Heart left ventricle (tissue), 16 donors: ENCODE data around the gene TUBA4B. TPM values are rescaled to one million over a fixed set of nuclear protein-coding genes. Genes with fewer than 3 reads are reported as not detected.
"Not testable (repeated sequence)": the region's sequence is repeated elsewhere in the genome, so short reads cannot be mapped to it uniquely, and the experiment has no call there.

ENCODE experiments used
- ATAC-seq, 4 donors: fragments of 200-7000 bp; cut with Tn5 transposase; one replicate each; pipeline ENCODE4 v1.9.1; 2020 to 2022; ENCODE audit warnings: moderate library complexity in 4 of 4, mild to moderate bottlenecking in 3 of 4, moderate number of reproducible peaks in 1 of 4
- DNase-seq, 5 donors: peaks; one replicate each; pipeline ENCODE4 v3.0.0-alpha.2; 2020
- H3K27ac ChIP-seq, 12 donors: fragments of 200-600 bp; sonication (generic) in 4 of 12; one replicate each; pipeline versions ENCODE4 v1.5.0 to v1.8.0; 2016 to 2022; ENCODE audit warnings: mild to moderate bottlenecking in 2 of 12
- H3K27me3 ChIP-seq, 9 donors: fragments of 200-600 bp; sonication (generic) in 2 of 9; one replicate each; pipeline versions ENCODE4 v1.5.1 to v1.8.0; 2016 to 2022; ENCODE audit warnings: mild to moderate bottlenecking in 3 of 9
- H3K36me3 ChIP-seq, 9 donors: fragments of 200-600 bp; sonication (generic) in 2 of 9; one replicate each; pipeline versions ENCODE4 v1.5.0 to v1.8.0; 2018 to 2022; ENCODE audit warnings: mild to moderate bottlenecking in 2 of 9
- H3K4me1 ChIP-seq, 12 donors: fragments of 200-600 bp; sonication (generic) in 4 of 12; one replicate each; pipeline versions ENCODE4 v1.5.0 to v1.8.0; 2016 to 2022; ENCODE audit warnings: mild to moderate bottlenecking in 3 of 12
- H3K4me3 ChIP-seq, 12 donors: fragments of 200-600 bp; sonication (generic) in 4 of 12; one replicate each; pipeline versions ENCODE4 v1.5.0 to v1.8.0; 2017 to 2022; ENCODE audit warnings: mild to moderate bottlenecking in 9 of 12, moderate library complexity in 4 of 12
- H3K9me3 ChIP-seq, 12 donors: fragments of 200-600 bp; sonication (generic) in 4 of 12; one replicate each; pipeline versions ENCODE4 v1.5.0 to v1.8.0; 2016 to 2022; ENCODE audit warnings: mild to moderate bottlenecking in 1 of 12
- POLR2A ChIP-seq, 2 donors: fragments of 450-650 bp; IDR thresholded peaks; one replicate each; pipeline ENCODE4 v1.6.1; 2017; ENCODE audit warnings: antibody characterized with exemption in 2 of 2, mild to moderate bottlenecking in 2 of 2, moderate library complexity in 2 of 2
- WGBS, 4 donors: extraction: QIAGEN DNeasy Blood & Tissue Kit in 2 of 4; methylation state at CpG; one replicate each; pipeline versions ENCODE4 v1.1.5 to v1.1.7; 2013 to 2018; 5-methylcytosine and 5-hydroxymethylcytosine counted together
- intact Hi-C, 10 donors: fragments of 100-400 bp; cut with DNase I; formaldehyde crosslinking; loops; one replicate each; pipeline versions ENCODE4 v1.11.1 to v1.14.2; 2022
- microRNA counts, 2 donors: library from miRNA; unstranded; fragments of <30 nt; microRNA quantifications; one replicate each; lab custom pipeline; 2016
- microRNA-seq, 4 donors: library from miRNA; unstranded; fragments of <30 nt; microRNA quantifications; one replicate each; pipeline versions ENCODE4 to v1.2.0, GENCODE V29; 2017 to 2020
- polyA plus RNA-seq, 2 donors: library from polyadenylated mRNA; stranded (reverse); fragments of 200-250 nt; gene quantifications; one replicate each; pipeline ENCODE4 v1.2.3, GENCODE V29; 2013
- total RNA-seq, 9 donors: library from RNA; depleted of rRNA in 2 of 9; stranded (reverse); fragments of >200 nt in 2 of 9; fragmentation: NEBNext Ultra II Directional in 3 of 9; extraction: Animal tissue kit (Norgen Biotek cat#: 25700) in 3 of 9; gene quantifications; one replicate each; pipeline versions ENCODE4 v1.1.0 to v1.2.4, GENCODE V29; 2016 to 2023
- TF ChIP-seq, protein P1 (sequence below), 12 donors: fragments of 200-600 bp; sonication (generic) in 4 of 12; IDR thresholded peaks; one replicate each; pipeline versions ENCODE4 v1.5.0 to v1.8.0; 2018 to 2022; ENCODE audit warnings: antibody characterized with exemption in 12 of 12, mild to moderate bottlenecking in 5 of 12
- donor health status: ischemic (EF 13 %, LVEDD 7.1; RV severe dilation, severe dysfunction).
- donor health status: healthy with polysubstance abuse.
- donor health status: DM: no; HTN: yes; CAD: no.
- donor health status: DM: no; HTN: no; CAD: no.
- donor health status: ischemic (EF 25% LVEDD 6.9; RV normal size, moderate dysfunction).
- donor health status: ischemic (EF 25% LVEDD 5.7; RV mildly dilated, moderate dysfunction).
- donor health status: healthy.
- donor health status: DM: yes; HTN: yes; CAD: no.
- donor health status: ischemic (EF 35%, LVEDD 5.7; RV mildly dilated, moderate dysfunction).
- donor health status: nonischemic (EF 11% LVEDD 7.7; RV severe dilation, severe dysfunction).
- donor health status: DM: yes; HTN: yes; CAD: no.
- donor health status: PGD.
- donor health status: ischemic (EF 29% LVEDD 5.4; RV normal size, mild dysfunction).
- donor health status: nonischemic (EF 23%, LVEDD 6.1; RV moderate dilation, normal function).

The TUBA4B gene
- total and polyA plus RNA-seq, 11 donors: not detected

- Histone ChIP-seq H3K36me3 (no peaks in the 10 kb centered on the region), H3K27me3 (peaks cover 11 to 67% (median 27%) of the 10 kb centered on the region in 9 donors), H3K9me3 (no peaks in the 10 kb centered on the region), H3K27ac (no peak within 1 kb of the TSS), H3K4me3 (no peak within 1 kb of the TSS), H3K4me1 (peaks cover 0 to 14% (median 0%) of the 10 kb centered on the region in 12 donors)
- TF ChIP-seq POLR2A (IDR thresholded peaks at IDR 0.05): no peak
- TF ChIP-seq, protein P1, sequence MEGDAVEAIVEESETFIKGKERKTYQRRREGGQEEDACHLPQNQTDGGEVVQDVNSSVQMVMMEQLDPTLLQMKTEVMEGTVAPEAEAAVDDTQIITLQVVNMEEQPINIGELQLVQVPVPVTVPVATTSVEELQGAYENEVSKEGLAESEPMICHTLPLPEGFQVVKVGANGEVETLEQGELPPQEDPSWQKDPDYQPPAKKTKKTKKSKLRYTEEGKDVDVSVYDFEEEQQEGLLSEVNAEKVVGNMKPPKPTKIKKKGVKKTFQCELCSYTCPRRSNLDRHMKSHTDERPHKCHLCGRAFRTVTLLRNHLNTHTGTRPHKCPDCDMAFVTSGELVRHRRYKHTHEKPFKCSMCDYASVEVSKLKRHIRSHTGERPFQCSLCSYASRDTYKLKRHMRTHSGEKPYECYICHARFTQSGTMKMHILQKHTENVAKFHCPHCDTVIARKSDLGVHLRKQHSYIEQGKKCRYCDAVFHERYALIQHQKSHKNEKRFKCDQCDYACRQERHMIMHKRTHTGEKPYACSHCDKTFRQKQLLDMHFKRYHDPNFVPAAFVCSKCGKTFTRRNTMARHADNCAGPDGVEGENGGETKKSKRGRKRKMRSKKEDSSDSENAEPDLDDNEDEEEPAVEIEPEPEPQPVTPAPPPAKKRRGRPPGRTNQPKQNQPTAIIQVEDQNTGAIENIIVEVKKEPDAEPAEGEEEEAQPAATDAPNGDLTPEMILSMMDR (IDR thresholded peaks at IDR 0.05): no peak
- intact Hi-C loops: loop anchor here in 1 of 10 donors (10.0 kb wide), 1 partner anchor 254 kb away; no protein-coding TSS in a partner anchor
- WGBS, 4 donors: 2 to 3% (median 2%) methylated on average over 6 to 37 of the region's 37 CpGs
- DNase-seq (no peak), ATAC-seq (no peak)
Measured at GRCh38 chr2:219309278-219309677, 56.2 kb downstream of the TUBA4B start, which contains the start of gene PTPRN. TSS of gene PTPRN (minus strand) at chr2:219309401. CDS start at chr2:219309332, 69 bp downstream.

DNA sequence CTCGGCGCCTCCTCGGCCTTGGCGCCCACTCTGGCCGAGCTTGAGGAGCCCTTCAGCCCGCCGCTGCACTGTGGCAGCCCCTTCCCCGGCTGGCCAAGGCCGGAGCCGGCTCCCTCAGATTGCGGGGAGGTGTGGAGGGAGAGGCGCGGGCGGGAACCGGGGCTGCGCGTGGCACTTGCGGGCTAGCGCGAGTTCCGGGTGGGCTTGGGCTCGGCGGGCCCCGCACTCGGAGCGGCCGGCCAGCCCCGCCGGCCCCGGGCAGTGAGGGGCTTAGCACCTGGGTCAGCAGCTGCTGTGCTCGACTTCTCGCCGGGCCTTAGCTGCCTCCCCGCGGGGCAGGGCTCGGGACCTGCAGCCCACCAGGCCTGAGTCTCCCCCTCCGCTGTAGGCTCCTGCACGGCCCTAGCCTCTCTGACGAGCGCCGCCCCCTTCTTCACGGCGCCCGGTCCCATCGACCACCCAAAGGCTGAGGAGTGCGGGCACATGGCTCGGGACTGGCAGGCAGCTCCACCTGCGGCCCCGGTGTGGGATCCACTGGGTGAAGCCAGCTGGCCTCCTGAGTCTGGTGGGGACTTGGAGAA is 59.7 kb downstream of the TUBA4B start:
- peak in 1 of 5 donors; percentile 61 for DNase-seq
- ATAC-seq, H3K36me3 ChIP-seq, H3K9me3 ChIP-seq, intact Hi-C loops, H3K4me3 ChIP-seq, H3K27ac ChIP-seq: not testable (repeated sequence)
- peaks cover 0 to 14% (median 0%) of the 10 kb centered on the region in 12 donors for H3K4me1 ChIP-seq
- H3K27me3 ChIP-seq: peaks cover 11 to 48% (median 27%) of the 10 kb centered on the region in 9 donors
- 88 to 92% (median 92%) methylated on average over 39 to 49 of the region's 49 CpGs for WGBS, 4 donors

DNA sequence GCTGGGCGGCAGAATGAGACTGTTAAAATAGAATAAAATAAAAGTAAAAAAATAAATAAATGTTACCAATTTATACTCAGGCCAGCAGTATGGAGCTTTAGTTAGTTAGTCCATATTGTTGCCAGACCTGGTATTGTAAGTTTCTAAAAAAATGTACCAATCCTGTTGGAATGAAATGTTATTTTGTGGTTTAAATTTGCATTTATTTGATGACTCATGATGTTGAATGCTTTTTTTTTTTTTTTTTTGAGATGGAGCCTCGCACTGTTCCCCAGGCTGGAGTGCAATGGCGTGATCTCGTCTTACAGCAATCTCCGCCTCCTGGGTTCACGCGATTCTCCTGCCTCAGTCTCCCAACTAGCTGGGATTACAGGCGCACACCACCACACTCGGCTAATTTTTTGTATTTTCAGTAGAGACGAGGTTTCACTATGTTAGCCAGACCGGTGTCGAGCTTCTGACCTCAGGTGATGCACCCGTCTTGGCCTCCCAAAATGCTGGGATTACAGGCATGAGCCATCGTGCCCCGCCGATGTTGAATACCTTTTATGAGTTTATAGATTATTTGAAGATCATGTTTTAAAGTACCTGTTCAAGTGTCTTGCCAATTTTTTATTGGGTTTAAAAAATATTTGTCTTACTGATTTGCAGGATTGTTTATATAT is 61.9 kb downstream of the TUBA4B start:
- TF ChIP-seq POLR2A (IDR thresholded peaks at IDR 0.05): no peak
- TF ChIP-seq, protein P1 (IDR thresholded peaks at IDR 0.05): no peak
- no peaks in the 10 kb centered on the region for H3K9me3 ChIP-seq
- H3K27me3 ChIP-seq: peaks cover 0 to 37% (median 5%) of the 10 kb centered on the region in 9 donors
- H3K4me3 ChIP-seq: no peak overlapping the region
- ATAC-seq (no peak), DNase-seq (no peak)
- H3K4me1 ChIP-seq: no peaks in the 10 kb centered on the region
- no peaks in the 10 kb centered on the region for H3K36me3 ChIP-seq
- intact Hi-C loops: no loop called here
- no peak overlapping the region for H3K27ac ChIP-seq
- WGBS, 4 donors: 88 to 93% (median 90%) methylated on average over 16 of the region's 16 CpGs

MicroRNAs encoded within 50 kb of the gene (microRNA counts, 767-probe panel; counts per million panel counts)
- microRNA hsa-miR-153 (lab: Ali Mortazavi, UCI): 1,023 to 1,986 counts per million in 2 donors

Small RNAs within 50 kb of the gene (microRNA-seq; reads per million reads assigned to microRNA genes)
- gene MIR153-1: 0 to 0.77 (median 0) reads per million in 4 donors

Other genes with a start within 250 kb of the TUBA4B start
- under 1 TPM in 1 of 9 donors, not detected in 8; 0.04 TPM for gene CFAP65, start 211.7 kb upstream of the TUBA4B start, total RNA-seq
- gene CFAP65, start 211.7 kb upstream of the TUBA4B start, polyA plus RNA-seq: not detected
- gene IHH, start 192.3 kb upstream of the TUBA4B start, total RNA-seq: not detected
- gene IHH, start 192.3 kb upstream of the TUBA4B start, polyA plus RNA-seq: not detected
- gene NHEJ1, start 92.4 kb upstream of the TUBA4B start, total RNA-seq: 10 to 100 TPM in 1 of 9 donors, 1 to 10 TPM in 8; 4.6 to 13.2 (median 8.0) TPM
- 10 to 100 TPM in 1 of 2 donors, 1 to 10 TPM in 1; 3.7 to 17.0 TPM for gene NHEJ1, start 92.4 kb upstream of the TUBA4B start, polyA plus RNA-seq
- gene SLC23A3, start 83.2 kb upstream of the TUBA4B start, total RNA-seq: under 1 TPM in 8 of 9 donors, not detected in 1; 0.12 to 0.92 (median 0.44) TPM
- under 1 TPM; 0.17 to 0.84 TPM for gene SLC23A3, start 83.2 kb upstream of the TUBA4B start, polyA plus RNA-seq
- 10 to 100 TPM; 40.1 to 81.8 (median 57.2) TPM for gene CNPPD1, start 76.3 kb upstream of the TUBA4B start, total RNA-seq
- gene CNPPD1, start 76.3 kb upstream of the TUBA4B start, polyA plus RNA-seq: 100 to 1,000 TPM in 1 of 2 donors, 10 to 100 TPM in 1; 37.3 to 118 TPM
- gene RETREG2, start 75.0 kb upstream of the TUBA4B start, total RNA-seq: 10 to 100 TPM; 28.3 to 55.8 (median 38.2) TPM
- gene RETREG2, start 75.0 kb upstream of the TUBA4B start, polyA plus RNA-seq: 10 to 100 TPM; 13.4 to 56.0 TPM
- 10 to 100 TPM; 13.9 to 32.3 (median 23.5) TPM for gene ZFAND2B, start 46.5 kb upstream of the TUBA4B start, total RNA-seq
- gene ZFAND2B, start 46.5 kb upstream of the TUBA4B start, polyA plus RNA-seq: 10 to 100 TPM; 17.6 to 35.7 TPM
- gene ABCB6, start 34.3 kb upstream of the TUBA4B start, total RNA-seq: 10 to 100 TPM; 12.1 to 28.1 (median 17.9) TPM
- 10 to 100 TPM; 25.3 to 30.4 TPM for gene ABCB6, start 34.3 kb upstream of the TUBA4B start, polyA plus RNA-seq
- gene ATG9A, start 23.6 kb upstream of the TUBA4B start, total RNA-seq: 100 to 1,000 TPM in 3 of 9 donors, 10 to 100 TPM in 6; 62.8 to 147 (median 83.5) TPM
- 100 to 1,000 TPM in 1 of 2 donors, 10 to 100 TPM in 1; 28.3 to 133 TPM for gene ATG9A, start 23.6 kb upstream of the TUBA4B start, polyA plus RNA-seq
- 10 to 100 TPM; 14.0 to 36.8 (median 28.0) TPM for gene ANKZF1, start 23.4 kb upstream of the TUBA4B start, total RNA-seq
- gene ANKZF1, start 23.4 kb upstream of the TUBA4B start, polyA plus RNA-seq: 10 to 100 TPM; 15.2 to 22.5 TPM
- 1 to 10 TPM; 1.6 to 7.9 (median 2.5) TPM for gene GLB1L, start 7.8 kb upstream of the TUBA4B start, total RNA-seq
- gene GLB1L, start 7.8 kb upstream of the TUBA4B start, polyA plus RNA-seq: 1 to 10 TPM; 1.3 to 1.8 TPM
- 10 to 100 TPM; 13.8 to 26.9 (median 19.1) TPM for gene STK16, start 7.8 kb upstream of the TUBA4B start, total RNA-seq
- 10 to 100 TPM; 13.8 to 31.6 TPM for gene STK16, start 7.8 kb upstream of the TUBA4B start, polyA plus RNA-seq
- gene TUBA4A, start 675 bp downstream of the TUBA4B start, total RNA-seq: 100 to 1,000 TPM; 137 to 381 (median 193) TPM
- gene TUBA4A, start 675 bp downstream of the TUBA4B start, polyA plus RNA-seq: 100 to 1,000 TPM; 189 to 362 TPM
- 10 to 100 TPM; 61.3 to 95.4 (median 74.9) TPM for gene DNAJB2, start 26.1 kb downstream of the TUBA4B start, total RNA-seq
- 100 to 1,000 TPM in 1 of 2 donors, 10 to 100 TPM in 1; 66.5 to 181 TPM for gene DNAJB2, start 26.1 kb downstream of the TUBA4B start, polyA plus RNA-seq
- gene PTPRN, start 56.2 kb downstream of the TUBA4B start, total RNA-seq: under 1 TPM in 3 of 9 donors, not detected in 6; 0.19 to 0.93 (median 0.59) TPM
- gene PTPRN, start 56.2 kb downstream of the TUBA4B start, polyA plus RNA-seq: under 1 TPM in 1 of 2 donors, not detected in 1; 0.12 TPM
- not detected for gene RESP18, start 79.5 kb downstream of the TUBA4B start, total RNA-seq
- gene RESP18, start 79.5 kb downstream of the TUBA4B start, polyA plus RNA-seq: not detected
- 100 to 1,000 TPM in 1 of 9 donors, 10 to 100 TPM in 8; 61.8 to 101 (median 73.4) TPM for gene DNPEP, start 134.7 kb downstream of the TUBA4B start, total RNA-seq
- gene DNPEP, start 134.7 kb downstream of the TUBA4B start, polyA plus RNA-seq: 10 to 100 TPM; 61.3 to 69.6 TPM
- gene DES, start 165.1 kb downstream of the TUBA4B start, total RNA-seq: over 10,000 TPM in 8 of 9 donors, 1,000 to 10,000 TPM in 1; 9,618 to 28,674 (median 17,979) TPM
- gene DES, start 165.1 kb downstream of the TUBA4B start, polyA plus RNA-seq: over 10,000 TPM; 15,024 to 19,385 TPM
- gene SPEG, start 181.6 kb downstream of the TUBA4B start, total RNA-seq: 100 to 1,000 TPM in 6 of 9 donors, 10 to 100 TPM in 3; 93.6 to 150 (median 114) TPM
- 10 to 100 TPM; 64.8 to 92.2 TPM for gene SPEG, start 181.6 kb downstream of the TUBA4B start, polyA plus RNA-seq
- gene GMPPA, start 245.6 kb downstream of the TUBA4B start, total RNA-seq: 10 to 100 TPM; 15.8 to 31.6 (median 20.1) TPM
- gene GMPPA, start 245.6 kb downstream of the TUBA4B start, polyA plus RNA-seq: 10 to 100 TPM; 18.2 to 35.5 TPM